ENCODE measurements around the gene ISY1.

- no peak for TF ChIP-seq CTCF (IDR thresholded peaks at IDR 0.05; ENCODE audit: low read depth, low read length, missing input control)
- TF ChIP-seq FOXA2 (IDR thresholded peaks at IDR 0.05), result no peak
- TF ChIP-seq, protein P1, sequence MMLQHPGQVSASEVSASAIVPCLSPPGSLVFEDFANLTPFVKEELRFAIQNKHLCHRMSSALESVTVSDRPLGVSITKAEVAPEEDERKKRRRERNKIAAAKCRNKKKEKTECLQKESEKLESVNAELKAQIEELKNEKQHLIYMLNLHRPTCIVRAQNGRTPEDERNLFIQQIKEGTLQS (IDR thresholded peaks at IDR 0.05), result no peak
- no peak for TF ChIP-seq SP1 (IDR thresholded peaks at IDR 0.05)
- TF ChIP-seq TAF1 (conservative IDR thresholded peaks at IDR 0.05), result no peak
Observed at GRCh38 chr3:129173725-129174124, 12.9 kb upstream of the ISY1 start.

Data from liver (tissue), 3 donors.